A673 (cell line): ENCODE results near the gene PFKFB2. TPM values are rescaled to one million over a fixed set of nuclear protein-coding genes. Genes with fewer than 3 reads are reported as not detected.
A peak's percentile ranks its signal among the peaks of the same experiment; 100 is the strongest.

Experiments used
- BruUV-seq: library from RNA; stranded (reverse); fragments of 400-500 nt; replicated peaks from 2 replicates; lab custom pipeline; 2021; lab: Mats Ljungman, UMichigan
- CTCF ChIA-PET: fragments of 300-600 bp; sonication (Branson Sonifier 250); formaldehyde crosslinking; loops from one replicate; lab custom pipeline; 2022; ENCODE audit warnings: antibody characterized with exemption; lab: Charles Lee
- POLR2A ChIA-PET: fragments of 300-600 bp; sonication (Branson Sonifier 250); formaldehyde crosslinking; loops from one replicate; lab custom pipeline; 2022; ENCODE audit warnings: antibody characterized with exemption; ENCODE audit not compliant: low non-redundant PET; lab: Charles Lee
- DNase-seq: peaks from one replicate; pipeline ENCODE4 v3.0.0-alpha.2; 2015; ENCODE audit warnings: low spot score
- H3K27ac ChIP-seq: fragments of 200-600 bp; sonication (generic); 2 replicates; pipeline ENCODE4 v1.5.1; 2016; ENCODE audit warnings: mixed run types, low read depth, mild to moderate bottlenecking, mixed read lengths, antibody characterized with exemption, low read length; ENCODE audit not compliant: poor library complexity, severe bottlenecking
- H3K27me3 ChIP-seq: fragments of 200-600 bp; sonication (generic); replicated peaks from 2 replicates; pipeline ENCODE4 v1.6.1; 2017; ENCODE audit warnings: mixed run types, low read depth, mild to moderate bottlenecking, mixed read lengths, antibody characterized with exemption, low read length; ENCODE audit not compliant: insufficient read depth, poor library complexity
- H3K36me3 ChIP-seq: fragments of 200-600 bp; sonication (generic); 2 replicates; pipeline ENCODE4 v1.6.1; 2016; ENCODE audit warnings: mixed run types, mild to moderate bottlenecking, mixed read lengths, antibody characterized with exemption, low read length; ENCODE audit not compliant: insufficient read depth, poor library complexity, severe bottlenecking
- H3K4me1 ChIP-seq: fragments of 200-600 bp; sonication (generic); 2 replicates; pipeline ENCODE4 v1.6.1; 2017; ENCODE audit warnings: mixed run types, mild to moderate bottlenecking, mixed read lengths, antibody characterized with exemption, low read length; ENCODE audit not compliant: insufficient read depth, poor library complexity, severe bottlenecking
- H3K4me3 ChIP-seq: fragments of 200-600 bp; sonication (generic); 2 replicates; pipeline ENCODE4 v1.5.1; 2016; ENCODE audit warnings: low read depth, mixed run types, mild to moderate bottlenecking, mixed read lengths, low read length; ENCODE audit not compliant: poor library complexity, severe bottlenecking
- H3K9me3 ChIP-seq: fragments of 200-600 bp; sonication (generic); 2 replicates; pipeline ENCODE4 v1.6.1; 2016; ENCODE audit warnings: mixed run types, low read depth, mild to moderate bottlenecking, mixed read lengths, antibody characterized with exemption, low read length; ENCODE audit not compliant: poor library complexity, severe bottlenecking
- CTCF ChIP-seq: fragments of 300-800, 200-600 bp; sonication (generic); conservative IDR thresholded peaks from 2 replicates; pipeline ENCODE4 v1.5.1; 2017; ENCODE audit warnings: low read depth, mild to moderate bottlenecking, antibody characterized with exemption, low read length, moderate library complexity, mixed read lengths
- EZH2 ChIP-seq: fragments of 200-600 bp; sonication (generic); IDR thresholded peaks from 2 replicates; pipeline ENCODE4 v1.6.1; 2017; ENCODE audit warnings: borderline replicate concordance, low read depth, mild to moderate bottlenecking, mixed read lengths, antibody characterized with exemption, low read length; ENCODE audit not compliant: poor library complexity, severe bottlenecking
- intact Hi-C: fragments of 100-400 bp; cut with micrococcal nuclease; formaldehyde crosslinking; loops from one replicate; pipeline ENCODE4 v1.10.0; 2022; ENCODE audit not compliant: unreplicated experiment
- total RNA-seq: library from RNA; stranded (reverse); gene quantifications from 2 replicates; pipeline ENCODE4 v1.2.3, GENCODE V29; 2021

The PFKFB2 gene
- total RNA-seq, 1 experiment from 2014 or later = 7.6 TPM

GRCh38 chr1:207077470-207078377, 24.6 kb downstream of the PFKFB2 start:
- BruUV-seq = no TSS peak
- H3K4me1 ChIP-seq = no peaks in the 10 kb centered on the region
- TF ChIP-seq CTCF (peak; percentile 88), EZH2 (no peak)
- no peaks in the 10 kb centered on the region for H3K9me3 ChIP-seq
- intact Hi-C loops = loop anchor here (5.0 kb wide), 3 partner anchors 160 to 350 kb away; no protein-coding TSS in a partner anchor
- H3K27me3 ChIP-seq = peaks cover 4% of the 10 kb centered on the region
- no peaks in the 10 kb centered on the region for H3K36me3 ChIP-seq
- H3K27ac ChIP-seq = no peak overlapping the region
- POLR2A ChIA-PET = no interaction called here
- CTCF ChIA-PET = no interaction called here
- peak; percentile 80 for DNase-seq
- no peak overlapping the region for H3K4me3 ChIP-seq

- TF ChIP-seq CTCF (no peak), EZH2 (no peak)
- ChIA-PET CTCF (no interaction called here), POLR2A (no interaction called here)
- H3K36me3 ChIP-seq = no peaks in the 10 kb centered on the region
- no peaks in the 10 kb centered on the region for H3K4me1 ChIP-seq
- BruUV-seq = no TSS peak
- H3K27me3 ChIP-seq = peaks cover 12% of the 10 kb centered on the region
- H3K4me3 ChIP-seq = no peak overlapping the region
- intact Hi-C loops = loop anchor here (5.0 kb wide), 3 partner anchors 161 to 351 kb away; no protein-coding TSS in a partner anchor
- no peak for DNase-seq
- no peak overlapping the region for H3K27ac ChIP-seq
- H3K9me3 ChIP-seq = no peaks in the 10 kb centered on the region
These were observed 25.6 kb downstream of the PFKFB2 start for GRCh38 chr1:207078578-207079132.

- TF ChIP-seq CTCF (no peak), EZH2 (no peak)
- Histone ChIP-seq H3K36me3 (no peaks in the 10 kb centered on the region), H3K4me3 (no peak overlapping the region), H3K27me3 (peaks cover 14% of the 10 kb centered on the region), H3K27ac (no peak overlapping the region), H3K9me3 (no peaks in the 10 kb centered on the region), H3K4me1 (no peaks in the 10 kb centered on the region)
- intact Hi-C loops = loop anchor here (5.0 kb wide), 3 partner anchors 162 to 352 kb away; no protein-coding TSS in a partner anchor
- ChIA-PET POLR2A (no interaction called here), CTCF (no interaction called here)
- DNase-seq = no peak
- BruUV-seq = no TSS peak
These were observed 26.7 kb downstream of the PFKFB2 start for GRCh38 chr1:207079706-207080241.
